ENCODE data around the gene SBDS. TPM values are rescaled to one million over a fixed set of nuclear protein-coding genes. Genes with fewer than 3 reads are reported as not detected.

SBDS gene
- total RNA-seq: 63.3 and 76.7 TPM in 2 replicates

DNA sequence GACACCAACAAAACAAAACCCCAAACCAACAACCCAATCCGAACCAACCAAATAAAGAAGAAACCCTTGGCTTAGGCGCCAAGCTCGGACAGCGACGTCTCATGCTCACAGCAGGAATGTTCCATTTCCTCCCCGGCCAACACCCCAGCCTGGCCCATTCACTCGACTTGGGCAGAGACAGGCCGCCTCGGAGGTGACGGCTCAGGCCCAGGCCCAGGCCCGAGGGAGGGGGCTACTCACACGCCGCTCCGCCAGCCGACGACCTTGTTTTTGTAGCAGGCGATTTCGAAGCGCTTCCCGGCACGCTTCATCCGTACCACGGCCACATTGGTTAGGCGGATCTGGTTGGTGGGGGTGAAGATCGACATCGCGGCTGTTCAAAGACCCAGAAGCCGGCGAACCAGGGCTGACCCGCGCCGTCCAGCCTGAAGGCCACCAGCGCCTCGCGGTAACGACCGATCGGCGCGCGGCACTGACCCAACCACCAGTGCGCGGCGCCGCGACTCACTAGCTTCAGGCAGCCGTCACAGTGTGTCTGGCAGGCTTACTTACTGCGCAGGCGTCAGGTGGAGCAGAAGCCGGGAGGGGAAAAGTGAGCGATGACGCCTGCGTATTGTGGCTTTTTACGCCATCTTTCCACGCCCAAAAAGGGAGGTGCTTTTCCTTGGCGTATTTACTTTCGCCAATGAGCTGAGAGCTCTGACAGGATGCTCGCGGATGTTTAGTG, at the start of gene SBDS:
Gene SBDS, minus strand, starts transcription at position 537 of the 727 bp plus-strand sequence. Its CDS starts 169 bp downstream, at position 368.

DNA sequence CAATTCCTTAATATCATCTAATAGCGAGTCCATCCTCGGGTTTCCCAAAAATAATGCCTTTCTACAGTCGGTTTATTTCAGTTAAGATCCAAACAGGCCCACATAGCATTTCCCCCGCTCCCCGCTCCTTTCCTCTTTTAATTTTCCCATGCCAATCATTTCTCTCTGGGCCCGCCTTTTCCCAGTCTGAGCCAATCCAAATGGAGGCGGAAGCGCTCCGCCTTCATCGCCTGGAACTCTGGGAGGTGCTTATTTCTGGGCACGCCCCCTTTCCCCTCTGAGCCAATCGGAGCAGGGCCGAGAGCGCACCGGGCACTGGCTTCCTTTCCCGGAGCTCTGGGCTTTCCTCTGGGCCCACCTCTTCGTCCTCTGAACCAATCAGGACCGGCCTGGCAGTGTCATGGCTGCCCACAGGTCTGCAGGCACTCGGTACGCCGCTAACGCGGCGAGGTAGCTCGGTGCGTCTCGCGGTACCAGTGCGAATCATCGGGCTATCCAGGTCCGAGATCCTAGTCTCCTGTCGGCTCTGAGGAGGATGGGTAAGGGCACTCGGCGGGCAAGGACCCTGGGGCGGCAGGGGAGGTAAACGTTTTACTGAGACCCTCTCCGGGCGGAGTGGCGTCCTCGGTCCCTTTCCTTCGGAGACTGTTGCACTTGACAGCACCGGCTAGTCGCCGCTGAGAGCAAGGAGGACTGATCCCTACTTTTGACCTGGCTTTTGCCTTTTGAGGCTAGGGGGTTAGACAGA, 1.2 kb upstream of the SBDS start, which contains the start of gene TYW1:
Gene TYW1, plus strand, starts transcription at position 390 of the 748 bp plus-strand sequence. Its CDS starts 146 bp downstream, at position 536.

Small RNAs within 50 kb of the gene (small RNA-seq; reads per million reads assigned to genes)
- not detected for gene RN7SL43P

Other genes with a start within 250 kb of the SBDS start
- gene TMEM248, start 74.4 kb downstream of the SBDS start, total RNA-seq: 98.2 and 123 TPM in 2 replicates
- 14.4 and 18.8 TPM in 2 replicates for gene TYW1, start 1.2 kb upstream of the SBDS start, total RNA-seq

Data from hair follicle dermal papilla cell (primary cell).